ENCODE results near the gene CDKN2D. TPM values are rescaled to one million over a fixed set of nuclear protein-coding genes. Genes with fewer than 3 reads are reported as not detected.

The CDKN2D gene
- total RNA-seq, 1 experiment from 2014 or later = 3.3 TPM

GRCh38 chr19:10615429-10616023, 46.7 kb upstream of the CDKN2D start:
- peaks cover 6% of the 10 kb centered on the region; the same call in 1 of the 2 replicates for H3K36me3 Mint-ChIP-seq
- no peak overlapping the region for H3K4me3 Mint-ChIP-seq
- H3K27ac Mint-ChIP-seq = no peak overlapping the region
- CTCF ChIA-PET = interaction anchor here (0.5 to 1.8 kb wide), 2 partner anchors 34 to 341 kb away, joined by 3 to 5 read pairs; no protein-coding TSS in a partner anchor
- ATAC-seq (no peak), DNase-seq (ENCODE audit: low spot score) (no peak)
- POLR2A ChIA-PET = no interaction called here
- no peaks in the 10 kb centered on the region for H3K9me3 Mint-ChIP-seq
- H3K4me1 Mint-ChIP-seq = no peaks in the 10 kb centered on the region
- TF ChIP-seq NFATC4 (CRISPR knock-in tag; IDR thresholded peaks at IDR 0.05) = no peak
- no peak for TF ChIP-seq ZNF317 (CRISPR knock-in tag; IDR thresholded peaks at IDR 0.05; ENCODE audit: borderline replicate concordance, low read depth)
- no peak for TF ChIP-seq RELA (CRISPR knock-in tag; IDR thresholded peaks at IDR 0.05; ENCODE audit: borderline replicate concordance)
- TF ChIP-seq TCF7 (CRISPR knock-in tag; IDR thresholded peaks at IDR 0.05; ENCODE audit: low read depth) = no peak
- TF ChIP-seq, protein P1, sequence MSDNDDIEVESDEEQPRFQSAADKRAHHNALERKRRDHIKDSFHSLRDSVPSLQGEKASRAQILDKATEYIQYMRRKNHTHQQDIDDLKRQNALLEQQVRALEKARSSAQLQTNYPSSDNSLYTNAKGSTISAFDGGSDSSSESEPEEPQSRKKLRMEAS (CRISPR knock-in tag; IDR thresholded peaks at IDR 0.05) = no peak
- TF ChIP-seq EMX1 (CRISPR knock-in tag; IDR thresholded peaks at IDR 0.05) = no peak
- TF ChIP-seq CREM (CRISPR knock-in tag; IDR thresholded peaks at IDR 0.05) = no peak
- TF ChIP-seq RORB (CRISPR knock-in tag; IDR thresholded peaks at IDR 0.05) = no peak
- no peak for TF ChIP-seq JAZF1 (CRISPR knock-in tag; IDR thresholded peaks at IDR 0.05)
- TF ChIP-seq FOXJ3 (CRISPR knock-in tag; IDR thresholded peaks at IDR 0.05; ENCODE audit: borderline replicate concordance) = no peak
- no peak for TF ChIP-seq NFE2L1 (CRISPR knock-in tag; IDR thresholded peaks at IDR 0.05)
- TF ChIP-seq, protein P2, sequence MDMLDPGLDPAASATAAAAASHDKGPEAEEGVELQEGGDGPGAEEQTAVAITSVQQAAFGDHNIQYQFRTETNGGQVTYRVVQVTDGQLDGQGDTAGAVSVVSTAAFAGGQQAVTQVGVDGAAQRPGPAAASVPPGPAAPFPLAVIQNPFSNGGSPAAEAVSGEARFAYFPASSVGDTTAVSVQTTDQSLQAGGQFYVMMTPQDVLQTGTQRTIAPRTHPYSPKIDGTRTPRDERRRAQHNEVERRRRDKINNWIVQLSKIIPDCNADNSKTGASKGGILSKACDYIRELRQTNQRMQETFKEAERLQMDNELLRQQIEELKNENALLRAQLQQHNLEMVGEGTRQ (CRISPR knock-in tag; IDR thresholded peaks at IDR 0.05) = no peak
- no peak for TF ChIP-seq SMAD3 (CRISPR knock-in tag; IDR thresholded peaks at IDR 0.05; ENCODE audit: borderline replicate concordance)
- no peaks in the 10 kb centered on the region for H3K27me3 Mint-ChIP-seq (ENCODE audit: low read depth)

GRCh38 chr19:10612499-10613119, 43.8 kb upstream of the CDKN2D start:
- CTCF ChIA-PET = interaction anchor here (1.9 to 2.7 kb wide), 2 partner anchors 31 to 32 kb away, joined by 7 to 11 read pairs; no protein-coding TSS in a partner anchor
- no peak for DNase-seq (ENCODE audit: low spot score)
- no peak overlapping the region for H3K27ac Mint-ChIP-seq

DNA sequence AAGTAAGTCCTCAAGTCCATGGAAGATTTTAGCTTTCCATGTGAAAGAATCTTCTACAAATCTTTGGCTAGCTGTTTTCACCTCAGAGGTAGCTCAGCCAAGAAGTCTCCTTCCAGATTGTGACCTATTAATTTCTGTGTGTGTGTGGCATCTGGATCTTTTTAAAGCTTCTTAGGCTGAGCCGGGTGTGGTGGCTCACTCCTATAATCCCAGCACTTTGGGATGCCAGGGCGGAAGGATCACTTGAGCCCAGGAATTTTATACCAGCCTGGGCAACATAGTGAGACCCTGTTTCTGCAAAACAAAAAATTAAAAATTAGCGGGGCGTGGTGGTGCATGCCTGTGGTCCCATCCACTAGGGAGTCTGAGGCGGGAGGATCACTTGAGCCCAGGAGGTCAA, 43.1 kb upstream of the CDKN2D start:
- DNase-seq (ENCODE audit: low spot score) (no peak), ATAC-seq (no peak)
- Mint-ChIP-seq H3K9me3 (no peaks in the 10 kb centered on the region), H3K4me3 (no peak overlapping the region), H3K27ac (no peak overlapping the region), H3K4me1 (no peaks in the 10 kb centered on the region), H3K27me3 (ENCODE audit: low read depth) (no peaks in the 10 kb centered on the region), H3K36me3 (peaks cover 6% of the 10 kb centered on the region; the same call in 1 of the 2 replicates)
- ChIA-PET POLR2A (interaction anchor here (0.6 kb wide), 1 partner anchor 15 kb away, joined by 3 read pairs; no protein-coding TSS in a partner anchor), CTCF (interaction anchor here (1.9 to 2.7 kb wide), 2 partner anchors 31 to 33 kb away, joined by 7 to 11 read pairs; no protein-coding TSS in a partner anchor)
- TF ChIP-seq PRRX2 (CRISPR knock-in tag; IDR thresholded peaks at IDR 0.05) (no peak), ATF2 (CRISPR knock-in tag; IDR thresholded peaks at IDR 0.05; ENCODE audit: borderline replicate concordance, low read depth) (no peak), SP1 (CRISPR knock-in tag; conservative IDR thresholded peaks at IDR 0.05) (no peak), NFE2L1 (CRISPR knock-in tag; IDR thresholded peaks at IDR 0.05) (no peak), ZNF532 (CRISPR knock-in tag; IDR thresholded peaks at IDR 0.05; ENCODE audit: borderline replicate concordance) (no peak), NR3C1 (CRISPR knock-in tag; conservative IDR thresholded peaks at IDR 0.05; ENCODE audit: low read depth) (no peak), OVOL2 (CRISPR knock-in tag; IDR thresholded peaks at IDR 0.05; ENCODE audit: borderline replicate concordance) (no peak), ZNF121 (CRISPR knock-in tag; IDR thresholded peaks at IDR 0.05) (0 out of 2 replicates have a peak, but pooled peaks have one; percentile 9)

More at GRCh38 chr19:10612499-10613119, 43.8 kb upstream of the CDKN2D start:
- H3K4me1 Mint-ChIP-seq = no peaks in the 10 kb centered on the region
- TF ChIP-seq KAT7 (CRISPR knock-in tag; IDR thresholded peaks at IDR 0.05; ENCODE audit: borderline replicate concordance) = no peak
- TF ChIP-seq, protein P3, sequence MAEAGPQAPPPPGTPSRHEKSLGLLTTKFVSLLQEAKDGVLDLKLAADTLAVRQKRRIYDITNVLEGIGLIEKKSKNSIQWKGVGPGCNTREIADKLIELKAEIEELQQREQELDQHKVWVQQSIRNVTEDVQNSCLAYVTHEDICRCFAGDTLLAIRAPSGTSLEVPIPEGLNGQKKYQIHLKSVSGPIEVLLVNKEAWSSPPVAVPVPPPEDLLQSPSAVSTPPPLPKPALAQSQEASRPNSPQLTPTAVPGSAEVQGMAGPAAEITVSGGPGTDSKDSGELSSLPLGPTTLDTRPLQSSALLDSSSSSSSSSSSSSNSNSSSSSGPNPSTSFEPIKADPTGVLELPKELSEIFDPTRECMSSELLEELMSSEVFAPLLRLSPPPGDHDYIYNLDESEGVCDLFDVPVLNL (CRISPR knock-in tag; IDR thresholded peaks at IDR 0.05; ENCODE audit: borderline replicate concordance, low read depth) = no peak
- no peak overlapping the region for H3K4me3 Mint-ChIP-seq
- no peaks in the 10 kb centered on the region for H3K27me3 Mint-ChIP-seq (ENCODE audit: low read depth)
- H3K36me3 Mint-ChIP-seq = peaks cover 6% of the 10 kb centered on the region; the same call in 1 of the 2 replicates
- POLR2A ChIA-PET = no interaction called here
- no peak for ATAC-seq
- H3K9me3 Mint-ChIP-seq = no peaks in the 10 kb centered on the region

Data from WTC11 (cell line).